Neural progenitor cell (in vitro differentiated cells): ENCODE results near the gene SAMD10.

Experiments used
- EZH2 ChIP-seq: fragments of 200-600 bp; sonication (generic); IDR thresholded peaks from 2 replicates; pipeline ENCODE4 v1.6.1; 2017; ENCODE audit warnings: antibody characterized with exemption, mild to moderate bottlenecking, moderate library complexity
- TF ChIP-seq, protein P1 (sequence below): fragments of 200-600 bp; sonication (generic); IDR thresholded peaks from 2 replicates; pipeline ENCODE4 v1.5.1; 2017; ENCODE audit warnings: antibody characterized with exemption, mild to moderate bottlenecking

DNA sequence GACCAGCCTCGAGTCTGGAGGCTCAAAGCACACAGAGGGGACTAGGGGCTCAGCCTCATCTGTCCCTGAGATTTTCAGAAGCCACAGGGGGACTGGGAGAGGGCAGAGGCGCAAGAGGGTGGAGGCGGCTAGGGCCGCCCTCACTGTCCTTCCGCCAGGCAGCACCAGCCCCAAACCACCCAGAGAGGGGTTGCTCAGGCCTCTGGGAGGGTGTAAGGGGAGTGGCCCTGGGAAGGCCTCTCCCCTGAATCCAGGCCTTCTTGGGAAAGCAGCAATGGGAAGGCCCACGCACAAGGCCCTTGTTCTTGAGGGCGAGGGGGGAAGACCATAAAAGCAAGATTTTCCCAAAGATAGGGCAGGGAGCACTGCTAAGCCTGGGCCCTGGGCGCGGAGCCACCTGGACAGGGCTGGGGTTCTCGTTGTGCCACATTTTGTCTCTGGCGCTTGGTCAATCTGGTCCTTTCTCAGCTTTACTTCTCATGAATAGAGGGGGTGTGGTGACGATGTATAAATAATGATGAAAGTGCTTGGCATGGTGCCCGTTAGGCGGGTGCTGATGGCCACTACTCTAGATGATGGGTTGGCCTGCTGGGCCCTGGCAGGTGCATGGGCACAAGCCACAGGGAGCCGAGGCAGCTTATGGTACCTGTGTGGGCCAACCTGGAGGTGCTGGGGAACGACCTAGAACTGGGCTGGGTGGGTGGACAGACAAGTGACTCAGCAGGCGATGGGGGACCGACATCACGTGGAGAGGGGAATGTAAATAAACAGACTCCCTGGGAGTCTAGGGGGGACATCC, 4.8 kb downstream of the SAMD10 start:
- TF ChIP-seq, protein P1, sequence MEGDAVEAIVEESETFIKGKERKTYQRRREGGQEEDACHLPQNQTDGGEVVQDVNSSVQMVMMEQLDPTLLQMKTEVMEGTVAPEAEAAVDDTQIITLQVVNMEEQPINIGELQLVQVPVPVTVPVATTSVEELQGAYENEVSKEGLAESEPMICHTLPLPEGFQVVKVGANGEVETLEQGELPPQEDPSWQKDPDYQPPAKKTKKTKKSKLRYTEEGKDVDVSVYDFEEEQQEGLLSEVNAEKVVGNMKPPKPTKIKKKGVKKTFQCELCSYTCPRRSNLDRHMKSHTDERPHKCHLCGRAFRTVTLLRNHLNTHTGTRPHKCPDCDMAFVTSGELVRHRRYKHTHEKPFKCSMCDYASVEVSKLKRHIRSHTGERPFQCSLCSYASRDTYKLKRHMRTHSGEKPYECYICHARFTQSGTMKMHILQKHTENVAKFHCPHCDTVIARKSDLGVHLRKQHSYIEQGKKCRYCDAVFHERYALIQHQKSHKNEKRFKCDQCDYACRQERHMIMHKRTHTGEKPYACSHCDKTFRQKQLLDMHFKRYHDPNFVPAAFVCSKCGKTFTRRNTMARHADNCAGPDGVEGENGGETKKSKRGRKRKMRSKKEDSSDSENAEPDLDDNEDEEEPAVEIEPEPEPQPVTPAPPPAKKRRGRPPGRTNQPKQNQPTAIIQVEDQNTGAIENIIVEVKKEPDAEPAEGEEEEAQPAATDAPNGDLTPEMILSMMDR = no peak
- no peak for TF ChIP-seq EZH2
